ENCODE data around the gene RBM47.

DNA sequence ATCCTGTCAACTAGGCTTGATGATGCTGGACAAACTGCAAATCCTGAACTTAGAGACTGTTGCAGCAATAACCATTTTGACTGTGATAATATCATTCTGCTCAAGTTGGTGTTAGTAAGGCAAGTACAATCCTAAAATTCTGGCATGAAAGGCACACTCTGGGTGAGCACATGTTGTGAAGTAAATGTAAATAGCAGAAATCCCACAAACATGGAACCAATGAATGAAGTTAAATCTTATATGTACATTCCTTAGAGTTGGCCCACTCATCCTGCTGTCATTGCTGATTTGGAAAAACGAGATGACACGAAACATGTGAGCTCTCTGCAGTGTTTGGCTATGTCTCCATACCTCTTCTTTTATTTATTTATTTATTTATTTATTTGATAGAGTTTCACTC is 21.0 kb downstream of the RBM47 start:
- TF ChIP-seq CTCF (conservative IDR thresholded peaks at IDR 0.05 in 1 of 2, IDR thresholded peaks at IDR 0.05 in 1 of 2; ENCODE audit: low read depth in 1 of 2, low read length in 2 of 2) (no peak), EZH2 (IDR thresholded peaks at IDR 0.05; ENCODE audit: low read length, missing control alignments) (no peak)
